Measurements from ENCODE around the gene CCDC78. TPM values are rescaled to one million over a fixed set of nuclear protein-coding genes. Genes with fewer than 3 reads are reported as not detected.

CCDC78 gene
- total RNA-seq, 1 experiment from 2014 or later: 20.2 TPM

DNA sequence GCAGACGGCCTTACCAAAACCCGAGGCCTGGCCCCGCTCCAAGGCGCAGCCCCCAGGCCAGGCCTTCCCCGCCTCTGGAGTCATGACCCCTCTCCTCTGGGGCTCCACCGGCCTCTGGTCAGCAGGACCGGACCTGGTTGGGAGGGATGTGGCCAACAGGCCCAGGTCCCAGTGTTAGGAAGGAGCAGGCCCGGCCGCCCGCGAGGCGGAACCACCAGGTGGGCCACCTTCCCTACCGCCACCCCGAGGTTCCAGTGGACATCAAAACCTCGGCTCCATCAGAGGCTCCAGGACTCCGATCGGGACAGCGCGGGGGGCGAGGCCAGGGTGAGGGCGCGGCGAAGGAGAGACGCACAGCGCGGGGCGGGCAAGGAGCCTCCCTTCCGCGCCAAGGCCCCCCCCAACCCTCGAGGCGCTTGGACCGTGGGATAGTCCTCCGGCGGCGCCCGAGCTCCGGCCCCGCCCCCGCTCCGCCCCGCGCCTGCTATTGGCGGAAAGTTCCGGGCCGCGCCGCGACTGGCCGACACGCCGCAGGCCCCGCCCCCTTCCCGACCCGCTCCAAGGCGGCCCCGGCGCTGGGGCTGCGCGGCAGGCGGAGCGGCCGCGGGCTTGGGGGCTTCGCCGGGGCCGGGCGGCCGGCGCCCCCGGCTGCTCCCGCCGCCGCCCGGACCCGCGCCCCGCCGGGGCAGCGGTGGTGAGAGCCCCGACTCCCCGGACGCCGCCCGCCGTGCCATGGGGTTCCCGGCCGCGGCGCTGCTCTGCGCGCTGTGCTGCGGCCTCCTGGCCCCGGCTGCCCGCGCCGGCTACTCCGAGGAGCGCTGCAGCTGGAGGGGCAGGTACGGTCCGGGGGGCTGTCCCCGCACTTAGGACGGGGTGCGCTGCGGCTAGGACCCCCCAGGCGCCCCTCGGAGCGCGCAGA lies 11.4 kb downstream of the CCDC78 start, which contains the start of gene METRN (continued):
- TF ChIP-seq ZBTB21 (CRISPR knock-in tag; IDR thresholded peaks at IDR 0.05; ENCODE audit: borderline replicate concordance): no peak
- TF ChIP-seq NFYB (CRISPR knock-in tag; conservative IDR thresholded peaks at IDR 0.05; ENCODE audit: low read depth): peak; percentile 76
- TF ChIP-seq, protein P1, sequence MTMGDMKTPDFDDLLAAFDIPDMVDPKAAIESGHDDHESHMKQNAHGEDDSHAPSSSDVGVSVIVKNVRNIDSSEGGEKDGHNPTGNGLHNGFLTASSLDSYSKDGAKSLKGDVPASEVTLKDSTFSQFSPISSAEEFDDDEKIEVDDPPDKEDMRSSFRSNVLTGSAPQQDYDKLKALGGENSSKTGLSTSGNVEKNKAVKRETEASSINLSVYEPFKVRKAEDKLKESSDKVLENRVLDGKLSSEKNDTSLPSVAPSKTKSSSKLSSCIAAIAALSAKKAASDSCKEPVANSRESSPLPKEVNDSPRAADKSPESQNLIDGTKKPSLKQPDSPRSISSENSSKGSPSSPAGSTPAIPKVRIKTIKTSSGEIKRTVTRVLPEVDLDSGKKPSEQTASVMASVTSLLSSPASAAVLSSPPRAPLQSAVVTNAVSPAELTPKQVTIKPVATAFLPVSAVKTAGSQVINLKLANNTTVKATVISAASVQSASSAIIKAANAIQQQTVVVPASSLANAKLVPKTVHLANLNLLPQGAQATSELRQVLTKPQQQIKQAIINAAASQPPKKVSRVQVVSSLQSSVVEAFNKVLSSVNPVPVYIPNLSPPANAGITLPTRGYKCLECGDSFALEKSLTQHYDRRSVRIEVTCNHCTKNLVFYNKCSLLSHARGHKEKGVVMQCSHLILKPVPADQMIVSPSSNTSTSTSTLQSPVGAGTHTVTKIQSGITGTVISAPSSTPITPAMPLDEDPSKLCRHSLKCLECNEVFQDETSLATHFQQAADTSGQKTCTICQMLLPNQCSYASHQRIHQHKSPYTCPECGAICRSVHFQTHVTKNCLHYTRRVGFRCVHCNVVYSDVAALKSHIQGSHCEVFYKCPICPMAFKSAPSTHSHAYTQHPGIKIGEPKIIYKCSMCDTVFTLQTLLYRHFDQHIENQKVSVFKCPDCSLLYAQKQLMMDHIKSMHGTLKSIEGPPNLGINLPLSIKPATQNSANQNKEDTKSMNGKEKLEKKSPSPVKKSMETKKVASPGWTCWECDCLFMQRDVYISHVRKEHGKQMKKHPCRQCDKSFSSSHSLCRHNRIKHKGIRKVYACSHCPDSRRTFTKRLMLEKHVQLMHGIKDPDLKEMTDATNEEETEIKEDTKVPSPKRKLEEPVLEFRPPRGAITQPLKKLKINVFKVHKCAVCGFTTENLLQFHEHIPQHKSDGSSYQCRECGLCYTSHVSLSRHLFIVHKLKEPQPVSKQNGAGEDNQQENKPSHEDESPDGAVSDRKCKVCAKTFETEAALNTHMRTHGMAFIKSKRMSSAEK (CRISPR knock-in tag; IDR thresholded peaks at IDR 0.05; ENCODE audit: borderline replicate concordance): no peak
- TF ChIP-seq, protein P2, sequence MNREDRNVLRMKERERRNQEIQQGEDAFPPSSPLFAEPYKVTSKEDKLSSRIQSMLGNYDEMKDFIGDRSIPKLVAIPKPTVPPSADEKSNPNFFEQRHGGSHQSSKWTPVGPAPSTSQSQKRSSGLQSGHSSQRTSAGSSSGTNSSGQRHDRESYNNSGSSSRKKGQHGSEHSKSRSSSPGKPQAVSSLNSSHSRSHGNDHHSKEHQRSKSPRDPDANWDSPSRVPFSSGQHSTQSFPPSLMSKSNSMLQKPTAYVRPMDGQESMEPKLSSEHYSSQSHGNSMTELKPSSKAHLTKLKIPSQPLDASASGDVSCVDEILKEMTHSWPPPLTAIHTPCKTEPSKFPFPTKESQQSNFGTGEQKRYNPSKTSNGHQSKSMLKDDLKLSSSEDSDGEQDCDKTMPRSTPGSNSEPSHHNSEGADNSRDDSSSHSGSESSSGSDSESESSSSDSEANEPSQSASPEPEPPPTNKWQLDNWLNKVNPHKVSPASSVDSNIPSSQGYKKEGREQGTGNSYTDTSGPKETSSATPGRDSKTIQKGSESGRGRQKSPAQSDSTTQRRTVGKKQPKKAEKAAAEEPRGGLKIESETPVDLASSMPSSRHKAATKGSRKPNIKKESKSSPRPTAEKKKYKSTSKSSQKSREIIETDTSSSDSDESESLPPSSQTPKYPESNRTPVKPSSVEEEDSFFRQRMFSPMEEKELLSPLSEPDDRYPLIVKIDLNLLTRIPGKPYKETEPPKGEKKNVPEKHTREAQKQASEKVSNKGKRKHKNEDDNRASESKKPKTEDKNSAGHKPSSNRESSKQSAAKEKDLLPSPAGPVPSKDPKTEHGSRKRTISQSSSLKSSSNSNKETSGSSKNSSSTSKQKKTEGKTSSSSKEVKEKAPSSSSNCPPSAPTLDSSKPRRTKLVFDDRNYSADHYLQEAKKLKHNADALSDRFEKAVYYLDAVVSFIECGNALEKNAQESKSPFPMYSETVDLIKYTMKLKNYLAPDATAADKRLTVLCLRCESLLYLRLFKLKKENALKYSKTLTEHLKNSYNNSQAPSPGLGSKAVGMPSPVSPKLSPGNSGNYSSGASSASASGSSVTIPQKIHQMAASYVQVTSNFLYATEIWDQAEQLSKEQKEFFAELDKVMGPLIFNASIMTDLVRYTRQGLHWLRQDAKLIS (CRISPR knock-in tag; IDR thresholded peaks at IDR 0.05; ENCODE audit: borderline replicate concordance): no peak
- TF ChIP-seq EMX1 (CRISPR knock-in tag; IDR thresholded peaks at IDR 0.05): no peak
- TF ChIP-seq, protein P3, sequence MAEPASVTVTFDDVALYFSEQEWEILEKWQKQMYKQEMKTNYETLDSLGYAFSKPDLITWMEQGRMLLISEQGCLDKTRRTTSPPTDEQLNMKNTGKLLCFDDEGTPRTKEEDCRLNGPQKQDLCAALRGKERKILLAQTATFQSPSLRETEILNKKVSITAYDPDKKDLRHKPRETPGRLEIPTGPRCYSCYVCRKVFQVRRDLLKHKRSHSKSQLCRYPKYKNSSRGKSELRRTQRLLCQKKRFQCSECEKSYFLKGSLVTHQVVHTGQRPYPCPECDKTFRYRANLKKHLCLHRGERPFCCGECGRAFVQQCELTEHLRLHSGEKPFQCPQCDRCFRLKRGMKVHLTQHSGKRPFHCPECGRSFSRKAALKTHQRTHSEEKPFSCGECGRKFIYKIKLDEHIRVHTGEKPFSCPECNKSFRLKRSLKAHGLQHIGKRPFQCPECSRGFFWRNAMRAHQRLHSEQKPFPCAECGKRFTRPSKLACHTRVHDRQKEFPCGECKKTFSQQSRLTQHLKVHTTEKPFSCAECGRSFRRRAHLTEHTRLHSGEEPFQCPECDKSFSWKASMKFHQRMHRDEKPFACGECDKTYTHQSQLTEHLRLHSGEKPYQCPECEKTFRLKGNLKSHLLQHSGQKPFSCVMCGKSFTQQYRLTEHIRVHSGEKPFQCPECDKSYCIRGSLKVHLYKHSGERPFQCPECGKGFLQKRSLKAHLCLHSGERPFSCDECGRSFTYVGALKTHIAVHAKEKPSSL (CRISPR knock-in tag; conservative IDR thresholded peaks at IDR 0.05): no peak
- TF ChIP-seq NR3C1 (CRISPR knock-in tag; conservative IDR thresholded peaks at IDR 0.05; ENCODE audit: low read depth): no peak
- TF ChIP-seq IRF2 (CRISPR knock-in tag; IDR thresholded peaks at IDR 0.05; ENCODE audit: borderline replicate concordance, low read depth): no peak
- TF ChIP-seq, protein P4, sequence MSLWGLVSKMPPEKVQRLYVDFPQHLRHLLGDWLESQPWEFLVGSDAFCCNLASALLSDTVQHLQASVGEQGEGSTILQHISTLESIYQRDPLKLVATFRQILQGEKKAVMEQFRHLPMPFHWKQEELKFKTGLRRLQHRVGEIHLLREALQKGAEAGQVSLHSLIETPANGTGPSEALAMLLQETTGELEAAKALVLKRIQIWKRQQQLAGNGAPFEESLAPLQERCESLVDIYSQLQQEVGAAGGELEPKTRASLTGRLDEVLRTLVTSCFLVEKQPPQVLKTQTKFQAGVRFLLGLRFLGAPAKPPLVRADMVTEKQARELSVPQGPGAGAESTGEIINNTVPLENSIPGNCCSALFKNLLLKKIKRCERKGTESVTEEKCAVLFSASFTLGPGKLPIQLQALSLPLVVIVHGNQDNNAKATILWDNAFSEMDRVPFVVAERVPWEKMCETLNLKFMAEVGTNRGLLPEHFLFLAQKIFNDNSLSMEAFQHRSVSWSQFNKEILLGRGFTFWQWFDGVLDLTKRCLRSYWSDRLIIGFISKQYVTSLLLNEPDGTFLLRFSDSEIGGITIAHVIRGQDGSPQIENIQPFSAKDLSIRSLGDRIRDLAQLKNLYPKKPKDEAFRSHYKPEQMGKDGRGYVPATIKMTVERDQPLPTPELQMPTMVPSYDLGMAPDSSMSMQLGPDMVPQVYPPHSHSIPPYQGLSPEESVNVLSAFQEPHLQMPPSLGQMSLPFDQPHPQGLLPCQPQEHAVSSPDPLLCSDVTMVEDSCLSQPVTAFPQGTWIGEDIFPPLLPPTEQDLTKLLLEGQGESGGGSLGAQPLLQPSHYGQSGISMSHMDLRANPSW (CRISPR knock-in tag; conservative IDR thresholded peaks at IDR 0.05; ENCODE audit: low read depth): no peak
- TF ChIP-seq ZNF232 (CRISPR knock-in tag; IDR thresholded peaks at IDR 0.05): no peak

DNA sequence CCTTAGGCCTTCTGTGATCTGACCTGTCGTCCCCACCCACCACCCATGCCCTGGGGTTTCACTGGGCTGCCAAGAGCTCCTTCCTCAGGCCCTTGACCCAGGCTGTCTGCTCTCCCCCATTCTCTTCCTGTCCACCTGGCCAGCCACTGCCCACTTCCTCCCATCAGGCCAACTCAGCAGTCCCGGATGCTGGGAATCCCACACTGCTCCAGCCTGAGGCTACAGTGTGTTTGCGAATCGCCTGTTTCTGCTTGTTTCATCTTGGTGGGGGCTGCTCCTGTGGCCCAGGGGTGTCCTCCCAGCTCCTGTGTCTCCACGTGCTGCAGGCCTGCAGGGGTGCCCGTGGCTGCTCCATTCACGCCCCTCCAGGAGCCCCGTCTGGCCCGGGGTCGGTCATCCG lies 12.2 kb downstream of the CCDC78 start:
- no peak for DNase-seq (ENCODE audit: low spot score)
- H3K4me1 Mint-ChIP-seq: peaks cover 9% of the 10 kb centered on the region
- H3K36me3 Mint-ChIP-seq: no peaks in the 10 kb centered on the region
- H3K27ac Mint-ChIP-seq: no peak overlapping the region
- no peak overlapping the region for H3K4me3 Mint-ChIP-seq
- peaks cover 43% of the 10 kb centered on the region for H3K27me3 Mint-ChIP-seq (ENCODE audit: low read depth)
- no peak for ATAC-seq
- H3K9me3 Mint-ChIP-seq: no peaks in the 10 kb centered on the region
- ChIA-PET CTCF (interaction anchor here (0.8 to 8.8 kb wide), 5 partner anchors 13 to 359 kb away, joined by 3 to 90 read pairs (median 22); partner anchors contain the start of genes CCDC78, CHTF18, HAGHL and RPUSD1), POLR2A (interaction anchor here (0.6 kb wide), 1 partner anchor 1540 kb away, joined by 3 read pairs; no protein-coding TSS in a partner anchor)
- TF ChIP-seq, protein P5, sequence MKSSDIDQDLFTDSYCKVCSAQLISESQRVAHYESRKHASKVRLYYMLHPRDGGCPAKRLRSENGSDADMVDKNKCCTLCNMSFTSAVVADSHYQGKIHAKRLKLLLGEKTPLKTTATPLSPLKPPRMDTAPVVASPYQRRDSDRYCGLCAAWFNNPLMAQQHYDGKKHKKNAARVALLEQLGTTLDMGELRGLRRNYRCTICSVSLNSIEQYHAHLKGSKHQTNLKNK (CRISPR knock-in tag; IDR thresholded peaks at IDR 0.05): no peak
- TF ChIP-seq JAZF1 (CRISPR knock-in tag; IDR thresholded peaks at IDR 0.05) (no peak), ETV6 (CRISPR knock-in tag; IDR thresholded peaks at IDR 0.05) (no peak), CREB1 (CRISPR knock-in tag; IDR thresholded peaks at IDR 0.05) (no peak), ZNF317 (CRISPR knock-in tag; IDR thresholded peaks at IDR 0.05; ENCODE audit: borderline replicate concordance, low read depth) (no peak), ZNF121 (CRISPR knock-in tag; IDR thresholded peaks at IDR 0.05) (no peak), FOXK1 (CRISPR knock-in tag; IDR thresholded peaks at IDR 0.05) (no peak), NR3C1 (CRISPR knock-in tag; conservative IDR thresholded peaks at IDR 0.05; ENCODE audit: low read depth) (no peak), GTF2I (CRISPR knock-in tag; conservative IDR thresholded peaks at IDR 0.05) (no peak), FOXP1 (CRISPR knock-in tag; IDR thresholded peaks at IDR 0.05; ENCODE audit: borderline replicate concordance) (no peak)
- TF ChIP-seq, protein P6, sequence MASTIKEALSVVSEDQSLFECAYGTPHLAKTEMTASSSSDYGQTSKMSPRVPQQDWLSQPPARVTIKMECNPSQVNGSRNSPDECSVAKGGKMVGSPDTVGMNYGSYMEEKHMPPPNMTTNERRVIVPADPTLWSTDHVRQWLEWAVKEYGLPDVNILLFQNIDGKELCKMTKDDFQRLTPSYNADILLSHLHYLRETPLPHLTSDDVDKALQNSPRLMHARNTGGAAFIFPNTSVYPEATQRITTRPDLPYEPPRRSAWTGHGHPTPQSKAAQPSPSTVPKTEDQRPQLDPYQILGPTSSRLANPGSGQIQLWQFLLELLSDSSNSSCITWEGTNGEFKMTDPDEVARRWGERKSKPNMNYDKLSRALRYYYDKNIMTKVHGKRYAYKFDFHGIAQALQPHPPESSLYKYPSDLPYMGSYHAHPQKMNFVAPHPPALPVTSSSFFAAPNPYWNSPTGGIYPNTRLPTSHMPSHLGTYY (CRISPR knock-in tag; IDR thresholded peaks at IDR 0.05): no peak

Measured in WTC11 (cell line).